OCI-LY3 (cell line): ENCODE measurements around the gene INAFM2.

Experiments used
- CTCF ChIP-seq: fragments of 200-600, 300-600 bp; sonication (generic); IDR thresholded peaks from 2 replicates; pipeline ENCODE4 v1.5.1; 2014; ENCODE audit warnings: antibody characterized with exemption, low read length, low read depth
- EZH2phosphoT487 ChIP-seq: fragments of 200-600 bp; shearing (Covaris generic); IDR thresholded peaks from 2 replicates; pipeline ENCODE4 v1.6.1; 2018; ENCODE audit warnings: antibody characterized with exemption, mixed run types, low read depth

DNA sequence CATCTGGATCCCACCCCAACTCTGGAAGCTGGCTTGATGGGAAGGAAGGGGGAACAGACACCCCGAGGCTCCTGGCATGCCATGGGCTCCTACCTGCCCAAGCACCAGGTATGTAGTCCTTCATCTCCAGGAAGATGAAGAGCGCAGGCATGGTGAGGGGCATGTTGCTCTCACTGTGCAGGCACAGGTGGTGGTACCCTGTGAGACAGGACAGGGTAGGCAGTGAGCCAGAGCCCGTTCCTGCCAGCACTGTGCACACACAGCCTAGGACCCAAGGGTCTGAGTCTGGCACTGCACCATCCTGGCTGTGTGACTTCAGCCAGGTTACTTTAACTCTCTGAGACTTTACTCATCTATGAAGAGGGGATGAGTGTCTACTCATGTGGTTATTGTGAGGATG is 31.2 kb upstream of the INAFM2 start:
- TF ChIP-seq CTCF (no peak), EZH2phosphoT487 (no peak)
